ENCODE measurements around the gene CIT. TPM values are rescaled to one million over a fixed set of nuclear protein-coding genes. Genes with fewer than 3 reads are reported as not detected.
A peak's percentile ranks its signal among the peaks of the same experiment; 100 is the strongest.

Gene CIT
- total and polyA plus RNA-seq, 9 of the 15 experiments (the other 6 are each of a cell fraction or from before 2014, with no cell fraction given) = 1.1 to 46.7 (median 21.3) TPM

- TF ChIP-seq ZBTB40 (IDR thresholded peaks at IDR 0.05) (no peak), ZBTB40 (CRISPR knock-in tag; IDR thresholded peaks at IDR 0.05) (no peak), ZNF655 (CRISPR knock-in tag; IDR thresholded peaks at IDR 0.05) (no peak), ZNF224 (CRISPR knock-in tag; IDR thresholded peaks at IDR 0.05) (no peak), TAF9B (IDR thresholded peaks at IDR 0.05; ENCODE audit: partially characterized antibody) (peak; percentile 66), ZNF395 (CRISPR knock-in tag; IDR thresholded peaks at IDR 0.05) (peak; percentile 99), MBD2 (IDR thresholded peaks at IDR 0.05; ENCODE audit: borderline replicate concordance, low read depth) (peak; percentile 90), HDAC1 (IDR thresholded peaks at IDR 0.05) (peak; percentile 91 to 98)
Observed at GRCh38 chr12:119665164-119665929, 211.8 kb downstream of the CIT start (continued).

Data from K562 (cell line).